Stimulated activated CD8-positive, alpha-beta memory T cell treated with anti-CD3 and anti-CD28 coated beads, Interleukin-2, amount 100 ng/mL, for 48 hours (primary cell): ENCODE results near the gene TXNDC2.

Experiments used
- DNase-seq, 2 donors: peaks; one replicate each; pipeline ENCODE4 v3.0.0-alpha.2; 2020; ENCODE audit warnings: low read depth in 2 of 2

Gene TXNDC2

GRCh38 chr18:9860682-9861081 is 25.1 kb upstream of the TXNDC2 start:
- no peak for DNase-seq

GRCh38 chr18:9861157-9861556 is 24.6 kb upstream of the TXNDC2 start:
- no peak for DNase-seq

GRCh38 chr18:9861933-9862332 is 23.8 kb upstream of the TXNDC2 start:
- DNase-seq: no peak

GRCh38 chr18:9862686-9863085 is 23.1 kb upstream of the TXNDC2 start:
- DNase-seq: no peak

- no peak for DNase-seq
Observed at GRCh38 chr18:9863282-9863681, 22.5 kb upstream of the TXNDC2 start.

GRCh38 chr18:9865764-9866490 is 19.8 kb upstream of the TXNDC2 start:
- DNase-seq: no peak

- DNase-seq: no peak
Observed at GRCh38 chr18:9866627-9867026, 19.1 kb upstream of the TXNDC2 start.

- DNase-seq: no peak
Observed at GRCh38 chr18:9867071-9867594, 18.6 kb upstream of the TXNDC2 start.

- DNase-seq: no peak
Observed at GRCh38 chr18:9868857-9869714, 16.7 kb upstream of the TXNDC2 start.

GRCh38 chr18:9869715-9870430 is 15.9 kb upstream of the TXNDC2 start:
- no peak for DNase-seq

GRCh38 chr18:9870431-9871008 is 15.3 kb upstream of the TXNDC2 start:
- no peak for DNase-seq

GRCh38 chr18:9871244-9871746 is 14.5 kb upstream of the TXNDC2 start:
- no peak for DNase-seq

GRCh38 chr18:9872823-9873222 is 12.9 kb upstream of the TXNDC2 start:
- no peak for DNase-seq

GRCh38 chr18:9874728-9875127 is 11.0 kb upstream of the TXNDC2 start:
- DNase-seq: no peak

GRCh38 chr18:9876212-9876866 is 9.4 kb upstream of the TXNDC2 start:
- DNase-seq: no peak

GRCh38 chr18:9876867-9877654 is 8.7 kb upstream of the TXNDC2 start:
- DNase-seq: no peak

GRCh38 chr18:9877655-9878014 is 8.1 kb upstream of the TXNDC2 start:
- no peak for DNase-seq

- DNase-seq: no peak
Observed at GRCh38 chr18:9878095-9878494, 7.7 kb upstream of the TXNDC2 start.

GRCh38 chr18:9878783-9879242 is 7.0 kb upstream of the TXNDC2 start:
- no peak for DNase-seq

GRCh38 chr18:9884090-9884489 is 1.7 kb upstream of the TXNDC2 start:
- DNase-seq: no peak
